ENCODE results near the gene GAD1. TPM values are rescaled to one million over a fixed set of nuclear protein-coding genes. Genes with fewer than 3 reads are reported as not detected.

Gene GAD1
- total and polyA plus RNA-seq, 10 of the 15 experiments (the other 5 are each of a cell fraction or from before 2014, with no cell fraction given) = 0.04 to 3.4 (median 0.42) TPM

DNA sequence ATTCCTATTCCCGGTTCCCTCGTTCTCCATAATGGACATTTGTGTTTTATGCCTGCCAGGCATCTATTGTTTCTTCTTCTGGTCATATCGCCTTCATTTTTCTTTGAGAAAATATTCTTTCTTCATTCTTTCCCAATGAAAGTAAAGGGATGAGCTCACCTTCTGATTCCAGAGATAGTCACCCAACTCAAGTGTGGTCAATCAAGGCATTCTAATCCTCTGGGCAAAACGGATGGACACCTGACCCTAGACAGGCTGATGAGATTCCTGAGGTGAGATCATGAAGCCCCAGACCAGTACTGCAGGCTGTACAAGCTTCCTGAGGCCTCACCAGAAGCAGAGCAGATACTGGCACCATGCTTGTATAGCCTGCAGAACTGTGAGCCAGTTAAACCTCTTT, 52.8 kb downstream of the GAD1 start:
- H3K79me2 ChIP-seq (ENCODE audit: control insufficient read depth, insufficient read depth, low read length) = no peaks in the 10 kb centered on the region
- H4K20me1 ChIP-seq (ENCODE audit: control insufficient read depth, insufficient read depth) = no peaks in the 10 kb centered on the region
- no peak overlapping the region for H3K4me3 ChIP-seq
- no peak for ATAC-seq
- no peaks in the 10 kb centered on the region for H3K27me3 ChIP-seq (replicated peaks in 1 of 2; ENCODE audit: control insufficient read depth in 2 of 2, insufficient read depth in 2 of 2, low read length in 1 of 2)
- H2AFZ ChIP-seq (ENCODE audit: control insufficient read depth, low read depth, low read length) = no peak overlapping the region
- no peak overlapping the region for H3K9ac ChIP-seq (ENCODE audit: control insufficient read depth, insufficient read depth, low read length)
- H3K4me2 ChIP-seq (ENCODE audit: control insufficient read depth, insufficient read depth) = no peak overlapping the region
- H3K9me3 ChIP-seq (replicated peaks; ENCODE audit: control insufficient read depth, insufficient read depth, low read length) = no peaks in the 10 kb centered on the region
- H3K36me3 ChIP-seq (ENCODE audit: control insufficient read depth in 2 of 2, insufficient read depth in 2 of 2, low read length in 1 of 2) = no peaks in the 10 kb centered on the region
- BruUV-seq (replicated peaks) = no TSS peak
- H3K4me1 ChIP-seq (ENCODE audit: control insufficient read depth, insufficient read depth, low read length) = no peaks in the 10 kb centered on the region
- SMC1A ChIA-PET (ENCODE audit: uncharacterized antibody, unreplicated experiment) = no interaction called here
- in situ Hi-C loops (cut with MboI) (no loop called here), intact Hi-C loops (cut with micrococcal nuclease; ENCODE audit: unreplicated experiment) (no loop called here)
- RAD21 ChIA-PET (ENCODE audit: unreplicated experiment) = no interaction called here
- POLR2A ChIA-PET = no interaction called here
- CTCF ChIA-PET = no interaction called here
- no peak overlapping the region for H3K27ac ChIP-seq (ENCODE audit: control insufficient read depth, insufficient read depth)
- DNase-seq (ENCODE audit: low read depth, low spot score) = no peak
- 25% methylated on average over 4 of the region's 4 CpGs for WGBS (ENCODE audit: insufficient coverage, insufficient replicate concordance, low lambda C conversion rate, missing lambda C conversion rate)
- FAIRE-seq = no peak
- TF ChIP-seq PBX3 (IDR thresholded peaks at IDR 0.05; ENCODE audit: insufficient replicate concordance, low read depth, low read length) (no peak), NR2C1 (IDR thresholded peaks at IDR 0.05) (no peak), KLF5 (IDR thresholded peaks at IDR 0.05; ENCODE audit: partially characterized antibody) (no peak), TARDBP (IDR thresholded peaks at IDR 0.05; ENCODE audit: borderline replicate concordance) (no peak), MTA2 (IDR thresholded peaks at IDR 0.05; ENCODE audit: low read depth) (no peak), NFXL1 (IDR thresholded peaks at IDR 0.05; ENCODE audit: borderline replicate concordance) (no peak), ZNF384 (IDR thresholded peaks at IDR 0.05; ENCODE audit: borderline replicate concordance, low read depth, low read length) (no peak), HCFC1 (IDR thresholded peaks at IDR 0.05; ENCODE audit: low read length) (no peak), JUNB (IDR thresholded peaks at IDR 0.05) (no peak), CHD2 (IDR thresholded peaks at IDR 0.05; ENCODE audit: borderline replicate concordance, low read depth, low read length) (no peak), ATF3 (IDR thresholded peaks at IDR 0.05; ENCODE audit: borderline replicate concordance, extremely low read depth, low read depth, low read length) (no peak), NR2F1 (conservative IDR thresholded peaks at IDR 0.05) (no peak)
- TF ChIP-seq, protein P1, sequence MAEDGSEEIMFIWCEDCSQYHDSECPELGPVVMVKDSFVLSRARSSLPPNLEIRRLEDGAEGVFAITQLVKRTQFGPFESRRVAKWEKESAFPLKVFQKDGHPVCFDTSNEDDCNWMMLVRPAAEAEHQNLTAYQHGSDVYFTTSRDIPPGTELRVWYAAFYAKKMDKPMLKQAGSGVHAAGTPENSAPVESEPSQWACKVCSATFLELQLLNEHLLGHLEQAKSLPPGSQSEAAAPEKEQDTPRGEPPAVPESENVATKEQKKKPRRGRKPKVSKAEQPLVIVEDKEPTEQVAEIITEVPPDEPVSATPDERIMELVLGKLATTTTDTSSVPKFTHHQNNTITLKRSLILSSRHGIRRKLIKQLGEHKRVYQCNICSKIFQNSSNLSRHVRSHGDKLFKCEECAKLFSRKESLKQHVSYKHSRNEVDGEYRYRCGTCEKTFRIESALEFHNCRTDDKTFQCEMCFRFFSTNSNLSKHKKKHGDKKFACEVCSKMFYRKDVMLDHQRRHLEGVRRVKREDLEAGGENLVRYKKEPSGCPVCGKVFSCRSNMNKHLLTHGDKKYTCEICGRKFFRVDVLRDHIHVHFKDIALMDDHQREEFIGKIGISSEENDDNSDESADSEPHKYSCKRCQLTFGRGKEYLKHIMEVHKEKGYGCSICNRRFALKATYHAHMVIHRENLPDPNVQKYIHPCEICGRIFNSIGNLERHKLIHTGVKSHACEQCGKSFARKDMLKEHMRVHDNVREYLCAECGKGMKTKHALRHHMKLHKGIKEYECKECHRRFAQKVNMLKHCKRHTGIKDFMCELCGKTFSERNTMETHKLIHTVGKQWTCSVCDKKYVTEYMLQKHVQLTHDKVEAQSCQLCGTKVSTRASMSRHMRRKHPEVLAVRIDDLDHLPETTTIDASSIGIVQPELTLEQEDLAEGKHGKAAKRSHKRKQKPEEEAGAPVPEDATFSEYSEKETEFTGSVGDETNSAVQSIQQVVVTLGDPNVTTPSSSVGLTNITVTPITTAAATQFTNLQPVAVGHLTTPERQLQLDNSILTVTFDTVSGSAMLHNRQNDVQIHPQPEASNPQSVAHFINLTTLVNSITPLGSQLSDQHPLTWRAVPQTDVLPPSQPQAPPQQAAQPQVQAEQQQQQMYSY (CRISPR knock-in tag; IDR thresholded peaks at IDR 0.05) = no peak
- TF ChIP-seq, protein P2, sequence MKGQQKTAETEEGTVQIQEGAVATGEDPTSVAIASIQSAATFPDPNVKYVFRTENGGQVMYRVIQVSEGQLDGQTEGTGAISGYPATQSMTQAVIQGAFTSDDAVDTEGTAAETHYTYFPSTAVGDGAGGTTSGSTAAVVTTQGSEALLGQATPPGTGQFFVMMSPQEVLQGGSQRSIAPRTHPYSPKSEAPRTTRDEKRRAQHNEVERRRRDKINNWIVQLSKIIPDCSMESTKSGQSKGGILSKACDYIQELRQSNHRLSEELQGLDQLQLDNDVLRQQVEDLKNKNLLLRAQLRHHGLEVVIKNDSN (IDR thresholded peaks at IDR 0.05; ENCODE audit: borderline replicate concordance, extremely low read length, insufficient read depth, low read depth, low read length) = no peak
- TF ChIP-seq, protein P3, sequence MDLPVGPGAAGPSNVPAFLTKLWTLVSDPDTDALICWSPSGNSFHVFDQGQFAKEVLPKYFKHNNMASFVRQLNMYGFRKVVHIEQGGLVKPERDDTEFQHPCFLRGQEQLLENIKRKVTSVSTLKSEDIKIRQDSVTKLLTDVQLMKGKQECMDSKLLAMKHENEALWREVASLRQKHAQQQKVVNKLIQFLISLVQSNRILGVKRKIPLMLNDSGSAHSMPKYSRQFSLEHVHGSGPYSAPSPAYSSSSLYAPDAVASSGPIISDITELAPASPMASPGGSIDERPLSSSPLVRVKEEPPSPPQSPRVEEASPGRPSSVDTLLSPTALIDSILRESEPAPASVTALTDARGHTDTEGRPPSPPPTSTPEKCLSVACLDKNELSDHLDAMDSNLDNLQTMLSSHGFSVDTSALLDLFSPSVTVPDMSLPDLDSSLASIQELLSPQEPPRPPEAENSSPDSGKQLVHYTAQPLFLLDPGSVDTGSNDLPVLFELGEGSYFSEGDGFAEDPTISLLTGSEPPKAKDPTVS (IDR thresholded peaks at IDR 0.05; ENCODE audit: low read depth, low read length) = no peak
